ENCODE results near the gene NKX2-3.

Gene NKX2-3

DNA sequence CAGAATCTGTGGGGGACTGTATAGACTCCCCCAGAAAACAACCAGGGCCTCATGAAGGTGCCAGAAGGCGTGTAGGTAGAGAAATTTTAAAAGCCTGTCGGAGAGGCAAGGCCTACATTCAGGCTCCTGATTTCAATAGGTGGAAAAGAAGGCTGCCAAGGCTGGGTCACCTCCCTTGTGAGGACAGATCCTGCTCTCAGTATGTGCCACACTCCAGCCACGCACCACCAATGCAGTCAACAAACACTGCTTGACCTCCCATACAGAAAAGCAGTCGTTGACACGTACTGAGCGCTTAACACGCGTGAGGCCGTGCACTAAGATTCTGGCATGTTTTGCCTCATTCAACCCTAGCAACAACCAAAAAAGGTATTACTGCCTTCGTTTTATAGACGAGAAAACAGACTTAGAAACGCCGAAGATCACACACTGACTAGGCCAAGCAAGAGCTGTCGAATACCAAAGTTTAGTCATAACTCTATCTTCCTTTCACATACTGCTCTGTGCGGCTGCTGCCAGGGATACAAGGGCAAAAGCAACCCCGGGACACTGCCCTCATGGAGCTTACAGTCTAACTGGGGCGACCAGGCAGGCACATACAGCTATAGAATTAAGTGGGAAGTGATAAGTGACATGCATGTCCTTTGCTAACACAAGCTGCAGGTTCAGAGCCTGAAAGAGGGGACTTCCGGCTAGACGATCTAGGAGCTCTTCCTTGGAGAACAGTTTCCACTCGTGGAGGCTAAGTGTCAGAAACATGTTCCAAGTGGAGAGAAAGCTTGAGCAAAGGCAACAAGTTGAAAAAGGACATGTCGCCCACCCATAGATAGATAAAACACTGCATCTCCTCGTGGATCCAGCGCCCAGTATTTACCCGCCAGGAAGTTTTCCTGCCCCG, 797 bp upstream of the NKX2-3 start:
- no peak for DNase-seq (ENCODE audit: low read depth)
- H3K4me3 ChIP-seq (ENCODE audit: low read length), result no peak overlapping the region
- TF ChIP-seq, protein P1, sequence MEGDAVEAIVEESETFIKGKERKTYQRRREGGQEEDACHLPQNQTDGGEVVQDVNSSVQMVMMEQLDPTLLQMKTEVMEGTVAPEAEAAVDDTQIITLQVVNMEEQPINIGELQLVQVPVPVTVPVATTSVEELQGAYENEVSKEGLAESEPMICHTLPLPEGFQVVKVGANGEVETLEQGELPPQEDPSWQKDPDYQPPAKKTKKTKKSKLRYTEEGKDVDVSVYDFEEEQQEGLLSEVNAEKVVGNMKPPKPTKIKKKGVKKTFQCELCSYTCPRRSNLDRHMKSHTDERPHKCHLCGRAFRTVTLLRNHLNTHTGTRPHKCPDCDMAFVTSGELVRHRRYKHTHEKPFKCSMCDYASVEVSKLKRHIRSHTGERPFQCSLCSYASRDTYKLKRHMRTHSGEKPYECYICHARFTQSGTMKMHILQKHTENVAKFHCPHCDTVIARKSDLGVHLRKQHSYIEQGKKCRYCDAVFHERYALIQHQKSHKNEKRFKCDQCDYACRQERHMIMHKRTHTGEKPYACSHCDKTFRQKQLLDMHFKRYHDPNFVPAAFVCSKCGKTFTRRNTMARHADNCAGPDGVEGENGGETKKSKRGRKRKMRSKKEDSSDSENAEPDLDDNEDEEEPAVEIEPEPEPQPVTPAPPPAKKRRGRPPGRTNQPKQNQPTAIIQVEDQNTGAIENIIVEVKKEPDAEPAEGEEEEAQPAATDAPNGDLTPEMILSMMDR (conservative IDR thresholded peaks at IDR 0.05; ENCODE audit: low read depth, low read length), result no peak

DNA sequence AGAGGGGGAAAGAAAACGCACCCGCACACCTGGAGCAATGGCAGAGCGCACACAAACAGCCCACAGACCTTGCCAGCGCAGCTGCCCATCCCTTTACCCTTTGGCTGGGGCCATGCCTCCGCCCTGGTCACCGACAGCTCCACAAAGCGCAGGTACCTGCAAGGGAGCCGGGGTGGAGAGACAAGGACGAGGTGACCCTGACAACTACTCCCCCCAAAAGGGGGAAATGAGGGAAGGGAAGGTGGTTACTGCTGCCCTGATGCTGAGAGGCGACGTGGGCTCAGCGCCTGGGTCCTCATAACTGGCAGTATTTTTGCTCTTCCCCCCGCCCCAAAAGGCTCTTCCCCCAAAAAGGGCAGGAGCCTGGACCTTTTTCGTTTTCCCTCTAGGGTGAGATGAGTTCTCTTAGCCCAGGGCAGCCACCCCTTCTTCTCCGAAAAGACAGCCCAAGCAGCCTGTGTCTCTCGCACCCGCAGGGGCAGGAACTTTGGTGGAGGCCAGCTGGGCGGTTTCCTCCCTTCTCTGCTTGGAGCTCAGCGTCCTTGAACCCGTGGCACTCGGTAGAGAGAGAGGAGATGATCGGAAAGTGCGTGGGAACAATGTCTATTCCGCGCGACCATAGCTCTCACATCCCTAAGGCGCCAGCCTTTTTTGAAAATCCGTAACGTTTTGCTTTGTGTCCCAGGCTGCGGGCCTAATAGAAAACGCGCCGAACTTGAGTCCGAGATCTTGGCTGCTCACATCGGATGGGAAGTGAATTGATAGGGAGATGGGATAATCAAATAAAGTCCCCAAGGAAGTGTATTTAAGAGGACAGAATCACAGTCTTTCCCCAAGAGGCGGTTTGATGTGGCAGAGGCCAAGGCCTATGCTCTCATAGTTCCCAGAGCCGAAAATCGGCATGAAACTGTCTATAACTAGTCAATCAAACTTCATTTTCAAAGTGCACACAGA, 1.0 kb downstream of the NKX2-3 start:
- no peak for DNase-seq (ENCODE audit: low read depth)
- TF ChIP-seq, protein P1 (conservative IDR thresholded peaks at IDR 0.05; ENCODE audit: low read depth, low read length), result no peak
- H3K4me3 ChIP-seq (ENCODE audit: low read length), result no peak overlapping the region

DNA sequence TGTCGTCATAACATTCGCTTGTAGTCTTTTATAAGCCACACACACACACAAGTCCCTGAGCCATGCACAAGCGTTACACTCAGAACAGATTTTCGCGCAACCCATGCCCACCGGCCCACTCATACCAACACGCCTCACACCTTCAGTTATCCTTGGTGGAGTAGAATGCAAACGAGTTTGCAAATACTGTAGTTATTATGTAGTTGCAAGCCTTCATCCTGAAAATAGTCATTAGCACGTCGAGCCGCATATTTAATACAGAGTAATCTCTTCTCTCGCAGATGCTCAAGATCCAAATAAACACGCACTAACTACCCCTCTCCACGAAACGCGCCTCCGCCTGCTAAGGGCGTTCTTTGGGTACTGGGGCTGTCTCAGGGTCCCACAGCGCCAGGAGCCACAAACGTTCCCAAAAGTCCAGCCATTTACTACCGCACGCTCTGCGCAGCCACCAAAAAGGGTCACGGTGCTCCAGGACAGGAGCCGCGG, 1.8 kb downstream of the NKX2-3 start:
- TF ChIP-seq, protein P1 (conservative IDR thresholded peaks at IDR 0.05; ENCODE audit: low read depth, low read length), result no peak
- no peak for DNase-seq (ENCODE audit: low read depth)
- H3K4me3 ChIP-seq (ENCODE audit: low read length), result no peak overlapping the region

DNA sequence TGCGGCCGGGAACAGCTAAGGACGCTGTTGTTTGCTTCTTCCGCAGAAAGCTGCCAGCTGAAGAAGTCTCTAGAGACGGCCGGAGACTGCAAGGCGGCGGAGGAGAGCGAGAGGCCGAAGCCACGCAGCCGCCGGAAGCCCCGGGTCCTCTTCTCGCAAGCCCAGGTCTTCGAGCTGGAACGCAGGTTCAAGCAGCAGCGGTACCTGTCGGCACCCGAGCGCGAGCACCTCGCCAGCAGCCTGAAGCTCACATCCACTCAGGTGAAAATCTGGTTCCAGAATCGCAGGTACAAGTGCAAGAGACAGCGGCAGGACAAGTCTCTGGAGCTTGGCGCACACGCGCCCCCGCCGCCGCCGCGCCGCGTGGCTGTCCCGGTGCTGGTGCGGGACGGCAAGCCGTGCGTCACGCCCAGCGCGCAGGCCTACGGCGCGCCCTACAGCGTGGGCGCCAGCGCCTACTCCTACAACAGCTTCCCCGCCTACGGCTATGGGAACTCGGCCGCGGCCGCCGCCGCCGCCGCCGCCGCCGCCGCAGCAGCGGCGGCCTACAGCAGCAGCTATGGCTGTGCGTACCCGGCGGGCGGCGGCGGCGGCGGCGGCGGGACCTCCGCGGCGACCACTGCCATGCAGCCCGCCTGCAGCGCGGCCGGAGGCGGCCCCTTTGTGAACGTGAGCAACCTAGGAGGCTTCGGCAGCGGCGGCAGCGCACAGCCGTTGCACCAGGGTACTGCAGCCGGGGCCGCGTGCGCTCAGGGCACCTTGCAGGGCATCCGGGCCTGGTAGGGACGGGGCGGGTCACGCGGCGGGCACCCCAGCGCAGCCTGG, 2.4 kb downstream of the NKX2-3 start:
- TF ChIP-seq, protein P1 (conservative IDR thresholded peaks at IDR 0.05; ENCODE audit: low read depth, low read length), result no peak
- H3K4me3 ChIP-seq (ENCODE audit: low read length), result no peak overlapping the region
- DNase-seq (ENCODE audit: low read depth), result no peak

DNA sequence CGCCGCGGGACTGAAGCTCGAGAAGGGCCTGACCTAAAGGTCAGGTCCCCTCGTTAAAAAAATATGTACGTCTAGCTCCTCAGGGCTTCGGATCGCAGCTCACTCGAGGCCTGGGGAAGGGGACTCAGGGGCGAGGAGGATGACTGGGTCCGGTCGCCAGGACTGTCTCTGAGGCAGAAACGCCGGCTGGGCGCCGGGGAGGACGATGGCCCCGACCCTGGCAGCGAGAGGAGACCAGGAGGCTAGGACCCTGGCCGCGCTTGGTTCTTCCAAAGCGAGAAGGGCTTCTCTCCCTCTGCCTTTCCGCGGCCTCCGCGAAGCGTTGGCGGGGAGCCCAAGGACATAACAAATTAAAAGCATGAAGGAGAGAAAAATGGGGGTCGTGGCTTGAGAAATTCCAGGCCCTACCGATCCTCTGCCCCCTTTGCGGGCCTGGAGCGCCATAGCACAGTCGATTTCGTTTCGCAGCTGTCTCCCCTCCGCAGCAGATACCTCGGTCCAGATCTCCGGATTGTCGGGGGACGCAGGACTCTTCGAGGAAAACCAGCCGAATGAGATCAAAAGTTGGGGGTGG, 3.1 kb downstream of the NKX2-3 start:
- H3K4me3 ChIP-seq (ENCODE audit: low read length), result no peak overlapping the region
- TF ChIP-seq, protein P1 (conservative IDR thresholded peaks at IDR 0.05; ENCODE audit: low read depth, low read length), result no peak
- DNase-seq (ENCODE audit: low read depth), result no peak
